ENCODE data around the gene GHRL. TPM values are rescaled to one million over a fixed set of nuclear protein-coding genes. Genes with fewer than 3 reads are reported as not detected.

The GHRL gene
- total and polyA plus RNA-seq, 2 of the 4 experiments (the other 2 are of a cell fraction), result 0.27 TPM; not detected in 1

DNA sequence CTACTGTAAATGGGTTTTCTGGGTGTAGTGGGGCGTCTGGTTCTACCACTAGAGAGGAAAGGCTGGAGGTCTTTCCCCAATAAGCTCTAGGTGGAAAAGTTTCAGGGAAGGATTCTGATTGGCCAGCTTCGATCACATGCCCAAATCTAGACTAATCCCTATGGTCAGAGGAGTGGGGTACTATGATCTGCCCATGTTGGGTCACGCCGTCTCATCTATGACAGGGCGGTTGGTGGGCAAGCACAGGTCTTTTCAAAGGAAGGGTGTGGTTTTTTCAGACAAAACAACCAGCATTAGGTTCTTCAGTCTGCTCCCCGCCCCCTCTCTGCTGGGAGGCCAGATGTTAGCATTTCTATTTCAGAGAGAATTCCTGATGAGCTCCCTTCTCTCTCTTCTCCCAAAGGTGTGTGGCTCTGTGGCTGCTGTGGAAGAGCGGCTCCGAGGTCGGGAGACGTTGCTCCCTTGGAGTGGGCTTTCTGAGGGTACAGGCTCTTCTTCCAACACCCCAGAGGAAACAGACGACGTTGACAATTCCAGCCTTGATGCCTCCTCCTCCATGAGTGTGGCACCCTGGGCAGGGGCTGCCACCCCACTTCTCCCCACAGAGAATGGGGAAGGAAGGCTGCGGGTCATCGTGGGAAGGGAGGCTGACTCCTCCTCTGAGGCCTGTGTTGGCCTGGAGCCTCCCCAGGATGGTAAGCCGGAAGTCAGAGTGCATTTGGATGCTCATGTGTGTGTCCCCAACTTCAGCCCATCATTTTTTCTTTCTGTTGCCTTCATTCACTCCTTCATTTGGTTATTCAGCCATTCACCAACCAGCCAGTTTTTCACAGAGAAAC, 54.2 kb downstream of the GHRL start:
- Histone ChIP-seq H3K23ac (ENCODE audit: low read depth, low read length) (no peak overlapping the region), H3K36me3 (ENCODE audit: control insufficient read depth, insufficient read depth, low read length) (peaks cover 21% of the 10 kb centered on the region), H4K8ac (ENCODE audit: low read depth in 2 of 2, low read length in 2 of 2) (no peak overlapping the region), H3K4ac (ENCODE audit: low read depth, low read length) (no peak overlapping the region), H3K79me1 (ENCODE audit: low read depth in 1 of 2, low read length in 2 of 2) (no peaks in the 10 kb centered on the region), H2AFZ (replicated peaks; ENCODE audit: low read length, poor library complexity) (no peak overlapping the region), H3K14ac (replicated peaks; ENCODE audit: low read depth, low read length) (no peak overlapping the region), H2BK120ac (ENCODE audit: low read depth, low read length) (no peak overlapping the region), H3K9me1 (ENCODE audit: insufficient read depth, low read length) (0 out of 2 replicates have a peak, but pooled peaks cover 5% of the 10 kb centered on the region), H2BK20ac (ENCODE audit: low read depth, low read length) (no peak overlapping the region), H3K18ac (ENCODE audit: low read depth, low read length) (no peak overlapping the region), H3K27me3 (ENCODE audit: control insufficient read depth, insufficient read depth, low read length) (no peaks in the 10 kb centered on the region), H2BK5ac (ENCODE audit: low read depth, low read length, poor library complexity, severe bottlenecking) (no peak overlapping the region), H3K56ac (ENCODE audit: extremely low read depth, insufficient read depth, low read length) (no peak overlapping the region), H3K9ac (ENCODE audit: low read depth, low read length) (no peak overlapping the region), H4K20me1 (ENCODE audit: insufficient read depth, low read length) (no peaks in the 10 kb centered on the region), H3K4me3 (ENCODE audit: insufficient read depth, low read depth, low read length) (no peak overlapping the region), H3K9me3 (ENCODE audit: control insufficient read depth, insufficient read depth, low read length) (no peaks in the 10 kb centered on the region), H2BK15ac (ENCODE audit: low read depth, low read length) (no peak overlapping the region), H4K5ac (ENCODE audit: low read depth, low read length) (no peak overlapping the region), H3K27ac (ENCODE audit: insufficient read depth, low read length) (no peak overlapping the region), H3K4me1 (ENCODE audit: control insufficient read depth, insufficient read depth, low read length) (no peaks in the 10 kb centered on the region; the same call in 1 of the 2 replicates), H3K4me2 (ENCODE audit: low read depth, low read length) (no peak overlapping the region), H2AK5ac (ENCODE audit: low read depth, low read length) (no peak overlapping the region), H4K91ac (ENCODE audit: insufficient read depth, low read depth, low read length) (no peak overlapping the region), H2AK9ac (replicated peaks; ENCODE audit: low read depth, low read length, poor library complexity) (no peak overlapping the region)
- no peak for DNase-seq
- no peak for ATAC-seq (ENCODE audit: low read depth)
- dilution Hi-C loops (cut with HindIII; ENCODE audit: low sequenced_read_pairs, unreplicated experiment) (no loop called here), in situ Hi-C loops (cut with MboI; ENCODE audit: low sequenced_read_pairs) (no loop called here), intact Hi-C loops (cut with micrococcal nuclease) (no loop called here)
- 86% methylated on average over 1 of the region's 15 CpGs; no CpG with 5 or more reads in 1 of the 2 experiments for WGBS, 2 experiments (ENCODE audit: extremely low coverage in 2 of 2, insufficient read length in 1 of 2)
- ChIA-PET POLR2A (ENCODE audit: unreplicated experiment) (no interaction called here), CTCF (no interaction called here)
- TF ChIP-seq BHLHE40 (IDR thresholded peaks at IDR 0.05; ENCODE audit: low read depth, low read length), result no peak
- TF ChIP-seq, protein P1, sequence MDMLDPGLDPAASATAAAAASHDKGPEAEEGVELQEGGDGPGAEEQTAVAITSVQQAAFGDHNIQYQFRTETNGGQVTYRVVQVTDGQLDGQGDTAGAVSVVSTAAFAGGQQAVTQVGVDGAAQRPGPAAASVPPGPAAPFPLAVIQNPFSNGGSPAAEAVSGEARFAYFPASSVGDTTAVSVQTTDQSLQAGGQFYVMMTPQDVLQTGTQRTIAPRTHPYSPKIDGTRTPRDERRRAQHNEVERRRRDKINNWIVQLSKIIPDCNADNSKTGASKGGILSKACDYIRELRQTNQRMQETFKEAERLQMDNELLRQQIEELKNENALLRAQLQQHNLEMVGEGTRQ (IDR thresholded peaks at IDR 0.05; ENCODE audit: low read depth, low read length), result peak; percentile 58; the same call in 1 of the 2 replicates
- no TSS peak for BruUV-seq (replicated peaks)

Small RNAs within 50 kb of the gene (microRNA-seq; reads per million reads assigned to microRNA genes)
- gene MIR378B (ENCODE audit: insufficient read depth in 1 of 2, insufficient read length in 1 of 2, unreplicated experiment in 1 of 2) (0 to 1.0 reads per million in 2 experiments), gene RF02126 (ENCODE audit: insufficient read depth, insufficient read length) (not detected)

Small RNAs within 50 kb of the gene (small RNA-seq; reads per million reads assigned to genes)
- gene MIR378B (0 to 8.0 (median 1.1) reads per million in 5 experiments), gene RF02126 (0 reads per million in 5 experiments)

Other genes starting within 250 kb of the GHRL start
- not detected in 2 replicates for gene FANCD2OS, start 184.7 kb downstream of the GHRL start, total RNA-seq (2012; rRNA removed)
- not detected in 2 replicates for gene FANCD2OS, start 184.7 kb downstream of the GHRL start, polyA plus RNA-seq (2012; rRNA removed)
- gene BRK1, start 177.3 kb downstream of the GHRL start, total RNA-seq (2012; rRNA removed), result 81.4 and 123 TPM in 2 replicates
- 195 and 235 TPM in 2 replicates for gene BRK1, start 177.3 kb downstream of the GHRL start, polyA plus RNA-seq (2012; rRNA removed)
- gene VHL, start 151.2 kb downstream of the GHRL start, total RNA-seq (2012; rRNA removed), result 11.8 and 19.2 TPM in 2 replicates
- 8.9 and 11.7 TPM in 2 replicates for gene VHL, start 151.2 kb downstream of the GHRL start, polyA plus RNA-seq (2012; rRNA removed)
- gene IRAK2, start 128.0 kb downstream of the GHRL start, total RNA-seq (2012; rRNA removed), result 8.1 and 8.6 TPM in 2 replicates
- gene IRAK2, start 128.0 kb downstream of the GHRL start, polyA plus RNA-seq (2012; rRNA removed), result 6.9 and 7.8 TPM in 2 replicates
- gene TATDN2, start 44.5 kb downstream of the GHRL start, total RNA-seq (2012; rRNA removed), result 7.8 and 9.0 TPM in 2 replicates
- 15.0 and 18.8 TPM in 2 replicates for gene TATDN2, start 44.5 kb downstream of the GHRL start, polyA plus RNA-seq (2012; rRNA removed)
- gene SEC13, start 28.2 kb upstream of the GHRL start, total RNA-seq (2012; rRNA removed), result 443 and 475 TPM in 2 replicates
- gene SEC13, start 28.2 kb upstream of the GHRL start, polyA plus RNA-seq (2012; rRNA removed), result 364 and 377 TPM in 2 replicates
- gene ATP2B2, start 212.6 kb upstream of the GHRL start, total RNA-seq (2012; rRNA removed), result under 0.01 TPM in 1 of 2 replicates, not detected in the other
- gene ATP2B2, start 212.6 kb upstream of the GHRL start, polyA plus RNA-seq (2012; rRNA removed), result 0.02 TPM in 1 of 2 replicates, not detected in the other

All from IMR-90 (cell line).